A204.1 (cell line): ENCODE measurements around the gene SCFD1.

Source experiments
- FAIRE-seq: peaks from 2 replicates; lab custom pipeline; 2012; peaks lifted over from hg19 to GRCh38; lab: Jason Lieb, UNC

SCFD1 gene

GRCh38 chr14:30759172-30760125 is 137.3 kb downstream of the SCFD1 start:
- FAIRE-seq: no peak

- no peak for FAIRE-seq
Measured at GRCh38 chr14:30763891-30764290, 141.8 kb downstream of the SCFD1 start.

- no peak for FAIRE-seq
Measured at GRCh38 chr14:30767624-30768023, 145.5 kb downstream of the SCFD1 start.

- FAIRE-seq: no peak
Measured at GRCh38 chr14:30768791-30769190, 146.7 kb downstream of the SCFD1 start.

GRCh38 chr14:30770376-30770775 is 148.3 kb downstream of the SCFD1 start:
- FAIRE-seq: no peak

GRCh38 chr14:30771595-30771994 is 149.5 kb downstream of the SCFD1 start:
- no peak for FAIRE-seq

- FAIRE-seq: no peak
Measured at GRCh38 chr14:30779210-30779609, 157.1 kb downstream of the SCFD1 start.
